ENCODE measurements around the gene KCTD17.

The KCTD17 gene

DNA sequence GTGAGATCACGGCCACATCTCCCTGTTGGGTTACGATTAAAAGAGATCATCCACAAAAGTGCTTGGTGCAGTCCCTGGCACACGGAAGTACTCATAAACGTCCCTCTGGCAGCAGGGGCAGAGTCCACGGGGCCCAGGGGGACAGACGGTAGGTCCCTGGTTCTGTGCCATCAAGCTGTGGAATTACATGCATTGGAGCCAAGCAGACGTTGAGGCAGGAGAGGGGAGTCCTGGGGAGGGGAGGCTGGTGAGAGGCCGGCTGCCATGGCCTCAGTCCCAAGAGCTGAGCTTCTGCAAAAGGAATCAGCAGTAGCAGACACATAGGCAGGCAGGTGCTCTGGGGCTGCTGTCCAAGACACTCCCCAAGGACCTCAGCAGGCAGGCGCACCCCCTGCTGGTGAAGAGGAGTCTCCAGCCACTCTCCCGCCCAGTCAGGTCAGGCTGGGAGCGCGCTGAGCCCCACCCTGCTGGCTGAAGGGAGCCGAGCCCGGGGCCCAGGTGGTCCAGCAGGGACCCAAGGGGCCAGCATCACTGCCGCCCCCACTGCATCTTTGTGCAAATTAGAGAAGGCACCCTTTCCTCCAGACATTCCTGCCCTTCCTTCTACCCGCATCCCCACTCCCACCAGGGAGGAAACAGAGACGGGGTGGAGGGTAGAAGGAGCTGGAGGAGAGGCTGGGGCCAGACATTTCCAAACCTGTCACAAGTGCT, 7.6 kb upstream of the KCTD17 start:
- DNase-seq, result peak; percentile 31

- DNase-seq, result no peak
Observed at GRCh38 chr22:37044634-37045625, 6.6 kb upstream of the KCTD17 start.

GRCh38 chr22:37045958-37046357, 5.6 kb upstream of the KCTD17 start:
- DNase-seq, result no peak

DNA sequence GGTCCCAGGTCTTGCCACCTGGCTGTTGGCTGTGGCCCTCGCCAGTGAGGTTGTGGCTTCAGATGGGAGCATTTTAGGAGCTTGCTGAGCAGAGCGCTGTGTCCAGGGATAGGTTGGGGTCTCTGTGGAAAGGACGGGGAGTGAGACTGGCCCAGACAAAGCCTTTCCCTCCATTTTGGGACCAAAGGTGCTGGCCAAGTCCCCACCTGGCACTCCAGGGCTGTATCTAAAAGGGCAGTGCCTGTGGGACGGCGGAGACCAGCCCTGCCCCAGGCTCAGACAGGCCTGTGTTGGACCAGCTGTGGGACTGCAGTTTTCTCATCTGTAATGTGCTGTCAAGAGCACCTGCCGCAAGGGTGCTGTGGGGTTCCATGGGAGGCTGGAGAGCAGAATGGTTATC, 5.0 kb upstream of the KCTD17 start:
- DNase-seq, result no peak

- DNase-seq, result no peak
Observed at GRCh38 chr22:37047006-37047405, 4.5 kb upstream of the KCTD17 start.

- no peak for DNase-seq
Observed at GRCh38 chr22:37048133-37048532, 3.4 kb upstream of the KCTD17 start.

DNA sequence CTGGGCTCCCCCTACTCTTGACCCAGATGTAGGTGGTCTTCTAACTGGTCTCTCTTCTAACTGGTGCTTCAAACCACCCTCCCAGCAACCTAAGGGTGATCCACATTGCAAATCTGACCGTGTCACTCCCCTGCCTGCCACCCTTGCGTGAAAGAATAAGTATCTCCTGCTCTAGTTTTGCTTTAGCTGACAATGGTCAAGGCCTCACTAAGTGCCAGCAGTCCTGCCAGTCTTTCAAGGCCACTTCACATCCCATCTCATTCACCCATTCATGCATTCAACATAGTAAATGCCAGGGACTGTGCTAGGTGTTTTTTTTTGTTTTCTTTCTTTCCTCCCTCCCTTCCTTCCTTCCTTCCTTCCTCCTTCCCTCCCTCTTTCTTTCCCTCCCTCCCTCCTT, 2.3 kb upstream of the KCTD17 start:
- DNase-seq, result no peak

- no peak for DNase-seq
Observed at GRCh38 chr22:37050913-37051312, 629 bp upstream of the KCTD17 start.

DNA sequence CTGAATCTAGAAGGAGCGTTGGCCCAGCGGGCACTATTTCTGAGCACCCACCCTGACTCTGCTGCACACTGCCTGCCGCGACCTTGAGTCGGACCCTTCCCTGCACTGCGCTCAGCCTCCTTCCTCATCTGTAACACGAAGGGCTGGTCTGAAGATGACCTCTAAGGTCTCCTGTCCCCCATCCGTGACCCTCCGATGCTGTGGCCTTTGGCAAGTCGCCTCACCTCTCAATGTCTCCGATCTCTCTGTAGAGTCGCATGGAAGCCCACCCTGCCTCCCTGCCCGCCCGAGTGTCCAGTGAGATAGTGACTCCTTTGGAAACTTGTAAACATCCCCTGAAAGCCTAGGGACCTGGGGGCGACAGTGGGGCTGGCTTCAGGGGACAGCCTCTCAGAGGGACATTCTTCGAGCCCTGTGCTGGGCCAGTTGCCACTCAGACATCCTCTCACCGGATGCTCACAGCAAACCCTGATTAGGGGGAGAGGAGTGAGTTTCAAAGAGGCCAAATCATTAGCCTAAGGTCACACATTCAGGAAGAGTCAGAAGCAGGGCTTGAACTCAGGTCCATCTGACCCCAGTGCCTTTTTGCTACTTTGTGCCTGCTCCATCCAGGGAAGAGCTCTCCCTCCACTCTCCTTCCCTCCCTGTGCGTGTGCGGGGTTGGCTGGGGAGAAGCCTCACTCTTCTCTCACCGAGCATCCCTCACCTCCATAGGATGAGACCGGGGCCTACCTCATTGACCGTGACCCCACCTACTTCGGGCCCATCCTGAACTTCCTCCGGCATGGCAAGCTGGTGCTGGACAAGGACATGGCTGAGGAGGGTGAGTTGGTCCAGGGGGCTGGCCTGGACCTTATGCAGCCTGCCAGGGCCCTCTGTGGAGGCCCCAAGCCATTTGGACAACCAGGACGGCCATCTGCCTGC, 1.1 kb downstream of the KCTD17 start:
- DNase-seq, result no peak

DNA sequence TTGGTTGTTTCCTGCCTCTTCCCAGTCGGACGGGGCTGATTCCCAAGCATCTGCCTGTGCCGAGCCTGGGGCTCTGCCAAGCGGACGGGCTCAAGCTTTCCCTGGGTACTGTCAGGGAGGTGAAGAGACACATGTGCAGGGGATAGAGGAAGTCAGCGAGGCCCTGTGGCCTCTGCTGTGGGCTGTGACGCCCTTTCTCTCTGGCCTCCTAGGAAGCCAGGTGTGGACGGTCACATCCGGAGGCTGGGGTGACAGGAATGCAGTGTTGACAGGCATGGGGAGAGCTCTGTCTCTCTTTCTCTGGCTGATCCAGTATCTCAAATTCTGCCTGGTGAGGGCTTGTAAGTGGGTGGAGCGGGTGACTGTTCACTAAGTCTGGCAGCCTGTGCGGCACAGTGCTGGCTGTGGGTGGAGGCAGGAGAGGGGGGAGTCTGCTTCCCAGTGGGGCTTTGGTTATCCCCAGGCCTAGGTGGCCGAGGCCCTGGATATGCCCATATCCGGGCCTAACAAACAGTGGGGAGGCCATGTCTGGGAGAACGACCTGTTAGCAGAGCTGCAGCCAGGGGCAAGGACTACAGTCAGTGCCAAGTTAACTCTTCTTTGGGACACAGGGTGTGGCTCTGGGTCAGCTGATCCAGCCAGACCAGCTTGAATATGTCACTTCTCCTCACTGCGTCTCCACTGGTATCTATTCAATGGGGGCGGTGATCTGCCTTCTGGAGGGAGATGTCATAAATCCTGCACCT, 1.9 kb downstream of the KCTD17 start:
- no peak for DNase-seq

GRCh38 chr22:37054056-37054395, 2.5 kb downstream of the KCTD17 start:
- DNase-seq, result no peak

DNA sequence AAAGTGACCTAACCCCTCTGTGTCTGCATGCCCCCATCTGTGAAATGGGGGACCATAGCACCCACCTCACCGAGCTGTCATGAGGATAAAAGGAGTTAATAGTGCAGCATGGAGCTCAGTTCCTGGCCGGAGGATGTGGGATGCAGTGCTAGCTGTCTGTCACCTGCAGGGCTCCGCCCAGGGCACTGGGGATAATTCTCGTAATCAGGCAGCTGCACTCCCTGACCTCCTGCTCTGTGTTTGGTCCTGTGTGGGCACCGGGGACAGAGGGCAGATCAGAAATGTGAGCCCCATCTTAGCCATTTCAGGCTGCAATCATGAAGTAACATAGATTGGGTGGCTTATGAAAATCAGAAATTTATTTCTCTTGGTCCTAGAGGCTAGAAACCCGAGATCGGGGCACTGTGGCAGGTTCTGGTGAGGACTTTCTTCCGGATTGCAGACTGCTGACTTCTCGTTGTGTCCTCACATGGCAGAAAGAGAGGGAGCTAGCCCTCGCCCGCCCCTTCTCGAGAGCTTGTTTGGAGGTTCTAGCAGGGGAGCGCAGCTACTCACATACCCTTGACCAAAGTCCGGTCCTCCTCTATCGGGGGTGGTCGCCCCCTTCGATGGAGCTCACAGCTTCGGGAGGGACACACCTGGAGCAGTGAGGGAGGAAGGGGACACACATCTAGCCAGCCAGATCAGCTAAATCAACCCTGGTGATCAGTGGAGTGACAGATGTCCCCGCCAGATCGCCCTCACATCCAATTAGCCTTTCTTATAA, 3.2 kb downstream of the KCTD17 start:
- no peak for DNase-seq

DNA sequence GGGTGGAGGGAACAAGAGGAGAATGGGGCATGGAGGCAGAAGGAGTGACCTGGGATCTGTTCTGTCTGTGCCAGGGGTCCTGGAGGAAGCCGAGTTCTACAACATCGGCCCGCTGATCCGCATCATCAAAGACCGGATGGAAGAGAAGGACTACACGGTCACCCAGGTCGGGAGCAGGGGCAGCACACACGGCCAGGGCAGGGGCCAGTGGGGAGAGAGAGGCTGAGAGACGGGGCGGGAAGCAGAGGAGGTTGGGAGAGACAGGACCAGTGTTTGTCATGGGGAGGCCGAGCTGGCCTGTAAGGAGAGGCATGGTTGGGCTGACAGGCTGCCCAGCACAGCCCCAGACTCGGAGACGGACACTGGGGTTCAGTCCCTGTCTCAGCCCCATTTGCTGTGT, 4.7 kb downstream of the KCTD17 start:
- DNase-seq, result no peak

DNA sequence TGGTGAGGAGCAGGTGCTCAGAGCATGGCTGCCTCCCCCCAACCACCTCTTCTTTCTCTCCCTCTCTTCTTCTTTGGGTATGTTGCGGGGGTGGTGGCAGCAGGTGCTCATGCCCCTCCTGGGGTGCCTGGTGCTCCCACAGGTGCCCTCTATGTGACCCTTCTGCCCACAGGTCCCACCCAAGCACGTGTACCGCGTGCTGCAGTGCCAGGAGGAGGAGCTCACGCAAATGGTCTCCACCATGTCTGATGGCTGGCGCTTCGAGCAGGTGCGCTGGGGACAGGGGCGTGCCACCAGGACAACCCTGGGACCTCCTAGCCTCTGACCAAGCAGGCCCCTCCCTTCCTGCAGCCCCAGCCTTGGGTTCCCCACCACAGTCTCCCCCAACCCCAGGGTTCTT, 5.7 kb downstream of the KCTD17 start:
- no peak for DNase-seq

DNA sequence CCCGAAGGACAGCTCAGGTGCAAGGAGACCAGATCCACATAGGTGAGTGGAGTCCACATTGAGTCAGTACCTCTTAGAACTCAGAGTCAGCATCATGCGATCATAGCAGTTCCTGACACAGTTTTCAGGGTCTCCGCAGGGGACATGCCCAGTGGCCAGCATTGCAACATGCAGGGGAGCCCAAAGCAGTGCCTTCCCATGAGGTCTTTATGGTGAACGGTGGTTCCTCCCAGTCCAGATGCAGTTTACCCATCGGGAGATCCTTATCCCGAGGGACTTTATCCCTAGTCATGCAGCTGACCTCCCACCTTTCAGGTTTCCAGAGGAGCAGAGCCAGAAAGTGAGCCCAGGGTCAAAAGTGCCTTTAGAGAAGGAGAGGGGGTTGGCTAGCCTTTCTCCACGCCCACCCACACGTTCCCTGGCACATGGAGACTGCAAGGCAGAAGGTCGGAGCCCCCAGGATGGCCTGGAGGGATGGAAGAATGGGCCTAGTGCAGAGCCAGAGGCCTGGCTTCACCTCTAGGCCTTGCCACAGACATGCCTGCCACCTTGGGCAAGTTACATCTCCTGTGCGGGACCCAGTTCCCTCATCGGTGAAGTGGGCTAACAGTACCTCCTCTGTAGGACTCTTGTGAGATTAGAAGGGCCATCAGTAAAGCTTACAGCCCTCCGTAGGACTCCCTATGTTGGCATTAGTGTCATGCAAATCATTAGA, 6.4 kb downstream of the KCTD17 start:
- DNase-seq, result no peak

DNA sequence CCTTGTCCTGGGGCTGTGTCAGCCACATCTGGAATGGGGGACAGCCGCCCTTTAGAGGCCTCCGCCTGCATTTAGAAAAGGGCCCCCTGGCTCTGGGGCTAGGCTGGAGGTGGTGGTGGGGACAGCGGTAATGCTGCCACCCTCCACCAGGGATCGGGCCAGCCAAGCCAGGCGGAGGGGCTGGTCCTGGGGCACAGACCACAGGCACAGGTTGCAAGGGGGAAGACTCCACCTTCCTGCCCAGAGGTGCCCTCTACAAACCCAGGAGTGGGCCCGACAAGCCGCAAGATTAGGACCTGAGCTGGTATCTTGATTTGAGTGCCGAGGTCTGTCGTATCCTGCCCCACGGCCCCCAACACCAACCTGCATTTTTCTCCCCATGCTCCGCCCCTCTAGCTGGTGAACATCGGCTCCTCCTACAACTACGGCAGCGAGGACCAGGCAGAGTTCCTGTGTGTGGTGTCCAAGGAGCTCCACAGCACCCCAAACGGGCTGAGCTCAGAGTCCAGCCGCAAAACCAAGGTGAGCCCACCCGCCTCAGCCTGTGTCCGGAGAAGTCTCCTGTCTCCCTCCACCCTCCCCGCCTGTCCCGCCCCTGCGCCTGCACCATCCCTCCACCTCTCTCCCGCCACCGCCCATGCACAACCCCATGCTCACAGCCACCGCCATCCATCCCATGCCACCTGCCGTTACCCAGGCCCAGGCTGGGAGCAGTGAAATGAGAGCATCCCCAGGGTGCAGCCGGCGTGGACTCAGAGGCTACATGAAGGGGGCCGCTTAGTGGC, 7.6 kb downstream of the KCTD17 start:
- DNase-seq, result no peak

DNA sequence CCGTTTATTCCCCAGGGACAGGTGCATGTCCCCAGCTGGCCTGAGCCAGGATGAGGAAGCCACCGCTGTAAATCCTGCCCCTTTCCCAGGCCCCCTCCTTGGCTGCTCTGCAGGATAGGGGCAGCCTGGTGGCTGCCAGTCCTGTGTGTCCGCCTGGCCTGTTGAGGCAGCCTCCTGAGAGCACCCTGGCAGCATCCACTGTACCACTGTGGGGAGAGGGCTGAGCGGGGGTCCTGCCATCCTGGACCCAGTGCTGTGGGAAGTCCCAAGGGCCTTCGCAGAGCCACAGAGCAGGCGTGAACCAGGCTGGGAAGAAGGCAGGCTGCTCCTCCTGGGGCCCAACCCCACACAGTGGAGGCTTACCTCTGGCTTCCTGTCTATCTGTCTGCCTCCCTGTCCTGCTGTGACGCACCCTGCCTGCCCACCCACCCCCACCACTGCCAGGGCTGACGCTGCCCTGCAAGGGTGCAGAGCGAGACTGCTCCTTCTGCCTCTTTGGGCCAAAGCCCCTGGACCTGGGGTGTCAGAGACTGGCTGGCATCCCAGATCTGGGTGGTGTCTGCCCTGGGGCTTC, 8.4 kb downstream of the KCTD17 start:
- no peak for DNase-seq

- DNase-seq, result no peak
Observed at GRCh38 chr22:37060801-37061610, 9.5 kb downstream of the KCTD17 start.

Data from KG1 (cell line).